Right lobe of liver (tissue), 4 donors: Measurements from ENCODE around the gene RBX1.

Experiments used
- POLR2A ChIP-seq: fragments of 450-650 bp; IDR thresholded peaks from one replicate; pipeline ENCODE4 v1.6.1; 2017; ENCODE audit warnings: antibody characterized with exemption, mild to moderate bottlenecking
- TF ChIP-seq, protein P1 (sequence below), 4 donors: fragments of 200-600 bp in 3 of 4; fragments of 450-650 bp in 1 of 4; IDR thresholded peaks; one replicate each; pipeline versions ENCODE4 v1.5.1 to v1.8.0; 2016 to 2022; ENCODE audit warnings: antibody characterized with exemption in 4 of 4, mild to moderate bottlenecking in 2 of 4
- donor health status: DM: no; HTN: no; CAD: no.
- donor health status: DM: no; HTN: no; CAD: no.
- donor health status: DM: no; HTN: yes; CAD: no.

DNA sequence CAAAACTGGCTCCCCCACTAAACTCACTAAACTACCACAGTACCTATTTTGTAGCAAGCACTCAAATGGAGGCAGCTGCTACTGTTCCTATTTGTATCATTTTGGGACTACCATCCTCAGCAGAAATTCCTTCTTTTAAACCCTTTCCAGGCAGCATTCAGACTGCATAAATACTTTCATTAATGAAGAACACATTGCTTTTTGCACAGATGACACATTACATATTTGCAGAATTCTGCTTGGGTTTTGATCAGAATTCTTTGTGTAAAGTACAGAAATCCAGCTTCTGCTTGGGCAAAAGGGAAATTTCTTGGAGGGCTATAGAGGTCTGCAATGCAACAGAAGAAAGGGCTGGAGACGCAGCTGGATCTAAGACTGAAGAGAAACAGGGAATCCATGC, 24.2 kb downstream of the RBX1 start:
- TF ChIP-seq, protein P1, sequence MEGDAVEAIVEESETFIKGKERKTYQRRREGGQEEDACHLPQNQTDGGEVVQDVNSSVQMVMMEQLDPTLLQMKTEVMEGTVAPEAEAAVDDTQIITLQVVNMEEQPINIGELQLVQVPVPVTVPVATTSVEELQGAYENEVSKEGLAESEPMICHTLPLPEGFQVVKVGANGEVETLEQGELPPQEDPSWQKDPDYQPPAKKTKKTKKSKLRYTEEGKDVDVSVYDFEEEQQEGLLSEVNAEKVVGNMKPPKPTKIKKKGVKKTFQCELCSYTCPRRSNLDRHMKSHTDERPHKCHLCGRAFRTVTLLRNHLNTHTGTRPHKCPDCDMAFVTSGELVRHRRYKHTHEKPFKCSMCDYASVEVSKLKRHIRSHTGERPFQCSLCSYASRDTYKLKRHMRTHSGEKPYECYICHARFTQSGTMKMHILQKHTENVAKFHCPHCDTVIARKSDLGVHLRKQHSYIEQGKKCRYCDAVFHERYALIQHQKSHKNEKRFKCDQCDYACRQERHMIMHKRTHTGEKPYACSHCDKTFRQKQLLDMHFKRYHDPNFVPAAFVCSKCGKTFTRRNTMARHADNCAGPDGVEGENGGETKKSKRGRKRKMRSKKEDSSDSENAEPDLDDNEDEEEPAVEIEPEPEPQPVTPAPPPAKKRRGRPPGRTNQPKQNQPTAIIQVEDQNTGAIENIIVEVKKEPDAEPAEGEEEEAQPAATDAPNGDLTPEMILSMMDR (IDR thresholded peaks at IDR 0.05) = no peak
- TF ChIP-seq POLR2A = no peak
